GM12873 (cell line): ENCODE measurements around the gene TADA2A.

Experiments used
- CTCF ChIP-seq: IDR thresholded peaks from 2 replicates; pipeline ENCODE4 v1.5.1; 2012; ENCODE audit warnings: low read depth, mild to moderate bottlenecking, moderate library complexity, low read length, control low read depth; ENCODE audit not compliant: insufficient read depth; ENCODE audit errors: missing control alignments

The TADA2A gene

GRCh38 chr17:37483311-37484039, 76.8 kb downstream of the TADA2A start:
- no peak for TF ChIP-seq CTCF

DNA sequence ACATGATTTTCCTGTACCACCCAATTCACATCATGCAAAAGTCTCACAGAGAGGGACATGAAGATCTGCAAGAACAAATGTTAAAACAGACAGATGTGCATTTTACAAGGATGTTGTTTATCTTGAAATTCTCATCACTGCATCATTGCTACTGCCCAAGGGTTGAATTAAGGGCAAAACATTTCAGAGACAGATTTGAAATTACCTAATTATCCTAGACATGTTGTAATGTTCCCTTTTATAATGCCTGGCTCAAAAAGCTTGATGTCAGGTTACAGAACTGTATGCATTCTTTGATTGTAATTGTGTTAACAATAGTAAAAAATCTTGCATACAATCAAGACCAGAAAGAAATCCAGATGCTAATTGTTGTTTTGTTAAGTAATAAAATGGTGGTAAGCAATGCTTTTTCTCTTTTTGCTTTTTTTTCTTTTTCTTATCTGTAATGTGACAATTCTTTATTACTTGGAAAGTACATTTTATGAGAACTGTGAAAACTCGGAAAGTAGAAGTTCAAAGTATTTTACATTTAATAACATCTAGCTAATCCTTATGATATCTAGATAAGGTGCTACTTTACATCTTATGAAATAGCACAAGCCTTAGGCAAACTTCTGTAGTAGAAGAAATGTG, 79.4 kb downstream of the TADA2A start:
- TF ChIP-seq CTCF, result no peak

GRCh38 chr17:37488009-37488604, 81.4 kb downstream of the TADA2A start:
- no peak for TF ChIP-seq CTCF

DNA sequence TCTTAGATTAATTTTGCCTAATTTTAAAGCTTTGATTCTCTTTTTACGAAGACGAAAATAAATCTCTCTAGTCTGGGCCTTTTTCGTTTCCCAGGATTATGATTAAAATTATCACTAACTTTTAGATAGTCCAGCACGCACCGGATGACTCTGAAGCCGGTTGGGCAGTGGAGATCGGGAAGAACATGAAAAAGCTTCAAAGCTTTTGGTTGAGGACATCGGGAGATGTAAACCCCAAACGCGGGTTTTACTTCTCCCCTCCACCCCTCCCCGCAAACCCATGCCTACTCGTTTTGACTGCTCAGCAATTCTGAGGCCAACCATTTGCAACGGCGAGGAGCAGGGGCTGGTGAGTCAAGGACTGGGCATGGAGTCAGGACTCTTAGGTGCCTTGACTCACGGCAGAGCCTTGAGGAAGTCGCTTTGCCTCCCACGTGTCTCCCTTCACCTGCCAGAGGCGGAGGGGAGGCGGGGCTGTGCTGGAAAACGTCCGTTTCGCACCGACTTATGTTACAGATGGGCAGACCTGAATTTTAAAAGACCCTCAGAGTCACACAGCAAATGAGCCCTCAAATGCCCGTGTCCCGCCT, 82.0 kb downstream of the TADA2A start:
- TF ChIP-seq CTCF, result no peak

- TF ChIP-seq CTCF, result peak; percentile 3
Observed at GRCh38 chr17:37489197-37490001, 82.7 kb downstream of the TADA2A start, which contains the start of gene DUSP14. Gene DUSP14, plus strand, starts transcription at chr17:37489891. Its CDS starts 22,382 bp downstream, at chr17:37512273.

- TF ChIP-seq CTCF, result peak; percentile 40
Observed at GRCh38 chr17:37490022-37490587, 83.4 kb downstream of the TADA2A start.
